SK-N-SH (cell line): ENCODE measurements around the gene FRY.

Experiments
- EP300 ChIP-seq, 2 experiments: IDR thresholded peaks; 2 replicates each; pipeline versions ENCODE4 v1.4.0 to v1.6.1; 2012; ENCODE audit warnings: borderline replicate concordance in 1 of 2, low read depth in 1 of 2, low read length in 1 of 2
- POLR2AphosphoS5 ChIP-seq: IDR thresholded peaks from 2 replicates; pipeline ENCODE4 v1.6.1; 2012; ENCODE audit warnings: low read depth, low read length
- TF ChIP-seq, protein P1 (sequence below): IDR thresholded peaks from 2 replicates; pipeline ENCODE4 v1.6.1; 2012; ENCODE audit warnings: mild to moderate bottlenecking, low read depth, low read length, moderate library complexity

DNA sequence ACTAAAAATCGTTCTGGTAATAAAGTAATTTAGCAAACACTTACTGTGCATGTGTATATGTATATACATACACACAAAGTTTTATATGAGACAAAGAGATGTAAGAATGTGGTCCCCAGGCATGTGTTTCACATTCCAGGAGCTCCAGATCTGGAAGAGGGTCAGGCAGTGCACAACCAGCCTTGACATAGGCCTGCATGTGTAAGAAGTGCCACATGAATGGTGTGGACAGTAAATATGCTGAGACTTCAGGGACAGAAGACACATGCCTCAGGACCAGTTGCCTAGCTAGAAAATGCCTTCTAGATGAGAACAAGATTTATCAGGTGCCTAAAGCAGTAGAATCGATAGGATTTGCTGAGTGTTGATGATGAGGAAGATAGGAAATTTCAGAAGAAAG, 76.4 kb downstream of the FRY start:
- TF ChIP-seq POLR2AphosphoS5 (no peak), EP300 (IDR thresholded peaks at IDR 0.05; ENCODE audit: borderline replicate concordance in 1 of 2, low read depth in 1 of 2, low read length in 1 of 2) (no peak)
- TF ChIP-seq, protein P1, sequence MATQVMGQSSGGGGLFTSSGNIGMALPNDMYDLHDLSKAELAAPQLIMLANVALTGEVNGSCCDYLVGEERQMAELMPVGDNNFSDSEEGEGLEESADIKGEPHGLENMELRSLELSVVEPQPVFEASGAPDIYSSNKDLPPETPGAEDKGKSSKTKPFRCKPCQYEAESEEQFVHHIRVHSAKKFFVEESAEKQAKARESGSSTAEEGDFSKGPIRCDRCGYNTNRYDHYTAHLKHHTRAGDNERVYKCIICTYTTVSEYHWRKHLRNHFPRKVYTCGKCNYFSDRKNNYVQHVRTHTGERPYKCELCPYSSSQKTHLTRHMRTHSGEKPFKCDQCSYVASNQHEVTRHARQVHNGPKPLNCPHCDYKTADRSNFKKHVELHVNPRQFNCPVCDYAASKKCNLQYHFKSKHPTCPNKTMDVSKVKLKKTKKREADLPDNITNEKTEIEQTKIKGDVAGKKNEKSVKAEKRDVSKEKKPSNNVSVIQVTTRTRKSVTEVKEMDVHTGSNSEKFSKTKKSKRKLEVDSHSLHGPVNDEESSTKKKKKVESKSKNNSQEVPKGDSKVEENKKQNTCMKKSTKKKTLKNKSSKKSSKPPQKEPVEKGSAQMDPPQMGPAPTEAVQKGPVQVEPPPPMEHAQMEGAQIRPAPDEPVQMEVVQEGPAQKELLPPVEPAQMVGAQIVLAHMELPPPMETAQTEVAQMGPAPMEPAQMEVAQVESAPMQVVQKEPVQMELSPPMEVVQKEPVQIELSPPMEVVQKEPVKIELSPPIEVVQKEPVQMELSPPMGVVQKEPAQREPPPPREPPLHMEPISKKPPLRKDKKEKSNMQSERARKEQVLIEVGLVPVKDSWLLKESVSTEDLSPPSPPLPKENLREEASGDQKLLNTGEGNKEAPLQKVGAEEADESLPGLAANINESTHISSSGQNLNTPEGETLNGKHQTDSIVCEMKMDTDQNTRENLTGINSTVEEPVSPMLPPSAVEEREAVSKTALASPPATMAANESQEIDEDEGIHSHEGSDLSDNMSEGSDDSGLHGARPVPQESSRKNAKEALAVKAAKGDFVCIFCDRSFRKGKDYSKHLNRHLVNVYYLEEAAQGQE = no peak
